Stimulated activated CD4-positive, alpha-beta T cell treated with anti-CD3 and anti-CD28 coated beads, TNF-alpha, amount 100 ng/mL, for 1 hour (primary cell): Measurements from ENCODE around the gene MRPL51.

Experiments used
- DNase-seq, 3 donors: peaks; one replicate each; pipeline ENCODE4 v3.0.0-alpha.2; 2020; ENCODE audit warnings: low read depth in 3 of 3, low spot score in 1 of 3

The MRPL51 gene

GRCh38 chr12:6492838-6493496 is at the start of gene MRPL51:
Gene MRPL51, minus strand, starts transcription at chr12:6493262. Its CDS starts 126 bp downstream, at chr12:6493136.
- peak; percentile 83 to 98 (median 92) for DNase-seq

- no peak for DNase-seq
Observed at GRCh38 chr12:6542209-6543009, 49.3 kb upstream of the MRPL51 start.

- DNase-seq, result no peak
Observed at GRCh38 chr12:6541371-6542165, 48.5 kb upstream of the MRPL51 start.

GRCh38 chr12:6540181-6540877 is 47.3 kb upstream of the MRPL51 start:
- DNase-seq, result no peak

- DNase-seq, result no peak
Observed at GRCh38 chr12:6539707-6540134, 46.7 kb upstream of the MRPL51 start.

GRCh38 chr12:6539314-6539682 is 46.2 kb upstream of the MRPL51 start:
- no peak for DNase-seq

GRCh38 chr12:6538420-6539313 is 45.6 kb upstream of the MRPL51 start:
- DNase-seq, result no peak

GRCh38 chr12:6537580-6538419 is 44.7 kb upstream of the MRPL51 start:
- peak; percentile 65 to 76 (median 68) for DNase-seq

- no peak for DNase-seq
Observed at GRCh38 chr12:6536894-6537579, 44.0 kb upstream of the MRPL51 start.

- no peak for DNase-seq
Observed at GRCh38 chr12:6535960-6536847, 43.1 kb upstream of the MRPL51 start.

- no peak for DNase-seq
Observed at GRCh38 chr12:6535697-6535946, 42.6 kb upstream of the MRPL51 start.

- peak; percentile 47 to 65 (median 49) for DNase-seq
Observed at GRCh38 chr12:6534945-6535696, 42.1 kb upstream of the MRPL51 start.

- no peak for DNase-seq
Observed at GRCh38 chr12:6534695-6534944, 41.6 kb upstream of the MRPL51 start.

- peak; percentile 64 to 78 (median 73) for DNase-seq
Observed at GRCh38 chr12:6533923-6534694, 41.0 kb upstream of the MRPL51 start, which contains the start of gene GAPDH. Gene GAPDH, plus strand, starts transcription at chr12:6534517. Its CDS starts 316 bp downstream, at chr12:6534833.

GRCh38 chr12:6533653-6533922 is 40.5 kb upstream of the MRPL51 start:
- DNase-seq, result no peak

- no peak for DNase-seq
Observed at GRCh38 chr12:6532927-6533652, 40.0 kb upstream of the MRPL51 start.
